Activated CD8-positive, alpha-beta T cell treated with anti-CD3 and anti-CD28 coated beads for 36 hours (primary cell): ENCODE results near the gene ACTN4. TPM values are rescaled to one million over a fixed set of nuclear protein-coding genes. Genes with fewer than 3 reads are reported as not detected.

ENCODE experiments used
- ATAC-seq: fragments of 200-7000 bp; cut with Tn5 transposase; one replicate; pipeline ENCODE4 v1.10.0; 2021; ENCODE audit warnings: mild to moderate bottlenecking, moderate library complexity
- CTCF ChIA-PET: fragments of 350-600 bp; sonication (Branson Sonifier 250); formaldehyde crosslinking; loops from one replicate; lab custom pipeline; 2021; ENCODE audit warnings: antibody characterized with exemption; lab: Charles Lee
- POLR2A ChIA-PET: fragments of 350-600 bp; sonication (Branson Sonifier 250); formaldehyde crosslinking; loops from one replicate; lab custom pipeline; 2021; ENCODE audit warnings: antibody characterized with exemption; lab: Charles Lee
- DNase-seq: peaks from one replicate; pipeline ENCODE4 v3.0.0-alpha.2; 2020
- H3K27ac Mint-ChIP-seq: one replicate; pipeline ENCODE4 v1.8.0; 2021; ENCODE audit warnings: mild to moderate bottlenecking, mixed read lengths
- H3K27me3 Mint-ChIP-seq: one replicate; pipeline ENCODE4 v1.8.0; 2021; ENCODE audit warnings: mixed read lengths
- H3K36me3 Mint-ChIP-seq: one replicate; pipeline ENCODE4 v1.8.0; 2021; ENCODE audit warnings: low read depth, mixed read lengths
- H3K4me1 Mint-ChIP-seq: one replicate; pipeline ENCODE4 v1.8.0; 2021; ENCODE audit warnings: low read depth, mixed read lengths
- H3K4me3 Mint-ChIP-seq: one replicate; pipeline ENCODE4 v1.8.0; 2021; ENCODE audit warnings: mild to moderate bottlenecking, moderate library complexity, mixed read lengths
- H3K9me3 Mint-ChIP-seq: one replicate; pipeline ENCODE4 v1.8.0; 2021; ENCODE audit warnings: mixed read lengths
- intact Hi-C: fragments of 100-400 bp; cut with micrococcal nuclease; formaldehyde crosslinking; loops from one replicate; pipeline ENCODE4 v1.10.0; 2022
- total RNA-seq, 2 experiments: library from RNA; stranded (reverse); gene quantifications; one replicate each; pipeline ENCODE4 v1.2.3, GENCODE V29; 2021
- TF ChIP-seq, protein P1 (sequence below): fragments of 200-600 bp; IDR thresholded peaks from one replicate; pipeline ENCODE4 v1.8.0; 2022; ENCODE audit warnings: antibody characterized with exemption, mild to moderate bottlenecking

The ACTN4 gene
- total RNA-seq, 2 experiments from 2014 or later, result 183 to 189 TPM

DNA sequence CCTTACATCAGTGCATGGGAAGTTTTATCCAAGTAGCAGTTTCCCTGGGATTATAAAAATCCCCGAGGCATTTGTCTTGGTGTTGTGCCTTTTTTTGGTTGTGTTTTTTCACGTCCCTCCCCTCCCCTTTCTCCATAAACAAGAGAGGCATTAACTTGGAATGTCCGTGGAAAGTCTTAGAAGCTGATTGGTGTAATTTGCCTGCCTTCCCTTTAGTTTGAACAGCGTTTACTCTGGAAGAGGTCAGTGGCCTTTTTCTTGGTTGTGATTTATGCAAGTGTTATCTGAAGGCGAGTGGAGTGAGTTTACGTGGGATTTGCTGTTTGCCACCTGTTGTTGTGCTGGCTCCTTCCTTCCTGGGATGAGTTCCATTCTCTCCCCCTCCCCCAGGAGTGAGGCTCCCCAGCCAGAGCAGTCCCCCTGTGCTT is 7.2 kb downstream of the ACTN4 start:
- TF ChIP-seq, protein P1, sequence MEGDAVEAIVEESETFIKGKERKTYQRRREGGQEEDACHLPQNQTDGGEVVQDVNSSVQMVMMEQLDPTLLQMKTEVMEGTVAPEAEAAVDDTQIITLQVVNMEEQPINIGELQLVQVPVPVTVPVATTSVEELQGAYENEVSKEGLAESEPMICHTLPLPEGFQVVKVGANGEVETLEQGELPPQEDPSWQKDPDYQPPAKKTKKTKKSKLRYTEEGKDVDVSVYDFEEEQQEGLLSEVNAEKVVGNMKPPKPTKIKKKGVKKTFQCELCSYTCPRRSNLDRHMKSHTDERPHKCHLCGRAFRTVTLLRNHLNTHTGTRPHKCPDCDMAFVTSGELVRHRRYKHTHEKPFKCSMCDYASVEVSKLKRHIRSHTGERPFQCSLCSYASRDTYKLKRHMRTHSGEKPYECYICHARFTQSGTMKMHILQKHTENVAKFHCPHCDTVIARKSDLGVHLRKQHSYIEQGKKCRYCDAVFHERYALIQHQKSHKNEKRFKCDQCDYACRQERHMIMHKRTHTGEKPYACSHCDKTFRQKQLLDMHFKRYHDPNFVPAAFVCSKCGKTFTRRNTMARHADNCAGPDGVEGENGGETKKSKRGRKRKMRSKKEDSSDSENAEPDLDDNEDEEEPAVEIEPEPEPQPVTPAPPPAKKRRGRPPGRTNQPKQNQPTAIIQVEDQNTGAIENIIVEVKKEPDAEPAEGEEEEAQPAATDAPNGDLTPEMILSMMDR, result no peak
- peaks cover 80% of the 10 kb centered on the region for H3K4me1 Mint-ChIP-seq
- H3K9me3 Mint-ChIP-seq, result no peaks in the 10 kb centered on the region
- H3K27me3 Mint-ChIP-seq, result peaks cover 3% of the 10 kb centered on the region
- intact Hi-C loops, result no loop called here
- ChIA-PET CTCF (interaction anchor here (1.0 to 2.4 kb wide), 2 partner anchors 20 to 276 kb away, joined by 3 to 6 read pairs; partner anchors contain the start of genes MRPS12 and SARS2), POLR2A (no interaction called here)
- no peak for DNase-seq
- peak overlapping the region; percentile 86 for H3K27ac Mint-ChIP-seq
- no peak for ATAC-seq
- H3K36me3 Mint-ChIP-seq, result peaks cover 31% of the 10 kb centered on the region
- H3K4me3 Mint-ChIP-seq, result no peak overlapping the region

DNA sequence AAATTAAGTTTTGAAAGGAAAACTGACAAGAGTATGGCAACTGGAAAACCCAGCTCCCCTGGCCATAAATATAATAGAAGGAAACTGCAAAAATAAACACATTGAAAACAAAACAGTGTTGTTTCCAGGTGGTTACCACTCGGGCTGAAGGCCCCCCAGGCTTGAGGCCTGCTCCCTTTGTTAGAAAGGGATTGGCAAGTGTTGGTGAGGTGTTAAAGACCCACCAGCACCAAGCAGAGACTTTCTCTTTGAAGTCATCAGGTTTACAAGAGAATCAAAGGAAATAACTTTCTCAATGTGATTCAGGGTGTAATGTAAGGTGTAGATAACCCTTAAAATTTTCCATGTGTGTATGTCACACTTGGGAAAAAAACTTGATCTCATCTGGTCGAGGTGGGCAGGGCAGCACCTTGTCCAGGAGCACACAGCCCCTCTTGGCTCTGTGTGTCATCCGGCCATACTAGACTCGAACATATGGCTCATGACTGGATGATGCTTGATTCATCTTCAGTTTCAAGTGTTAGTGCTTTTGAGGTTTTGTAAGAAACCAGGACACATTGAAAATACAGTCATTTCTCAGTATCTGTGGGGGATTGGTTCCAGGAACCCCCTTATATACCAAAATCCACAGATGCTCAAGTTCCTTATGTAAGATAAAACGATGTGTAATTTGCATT is 7.8 kb downstream of the ACTN4 start:
- ChIA-PET POLR2A (no interaction called here), CTCF (interaction anchor here (1.0 to 2.4 kb wide), 5 partner anchors 18 to 275 kb away, joined by 3 to 13 read pairs (median 3); partner anchors contain the start of genes MRPS12 and SARS2)
- Mint-ChIP-seq H3K27me3 (peaks cover 1% of the 10 kb centered on the region), H3K4me3 (peak overlapping the region; percentile 33), H3K27ac (peak overlapping the region; percentile 86), H3K9me3 (no peaks in the 10 kb centered on the region), H3K36me3 (peaks cover 32% of the 10 kb centered on the region), H3K4me1 (peaks cover 74% of the 10 kb centered on the region)
- DNase-seq (peak; percentile 75), ATAC-seq (peak; percentile 85)
- intact Hi-C loops, result no loop called here
- TF ChIP-seq, protein P1, result no peak

DNA sequence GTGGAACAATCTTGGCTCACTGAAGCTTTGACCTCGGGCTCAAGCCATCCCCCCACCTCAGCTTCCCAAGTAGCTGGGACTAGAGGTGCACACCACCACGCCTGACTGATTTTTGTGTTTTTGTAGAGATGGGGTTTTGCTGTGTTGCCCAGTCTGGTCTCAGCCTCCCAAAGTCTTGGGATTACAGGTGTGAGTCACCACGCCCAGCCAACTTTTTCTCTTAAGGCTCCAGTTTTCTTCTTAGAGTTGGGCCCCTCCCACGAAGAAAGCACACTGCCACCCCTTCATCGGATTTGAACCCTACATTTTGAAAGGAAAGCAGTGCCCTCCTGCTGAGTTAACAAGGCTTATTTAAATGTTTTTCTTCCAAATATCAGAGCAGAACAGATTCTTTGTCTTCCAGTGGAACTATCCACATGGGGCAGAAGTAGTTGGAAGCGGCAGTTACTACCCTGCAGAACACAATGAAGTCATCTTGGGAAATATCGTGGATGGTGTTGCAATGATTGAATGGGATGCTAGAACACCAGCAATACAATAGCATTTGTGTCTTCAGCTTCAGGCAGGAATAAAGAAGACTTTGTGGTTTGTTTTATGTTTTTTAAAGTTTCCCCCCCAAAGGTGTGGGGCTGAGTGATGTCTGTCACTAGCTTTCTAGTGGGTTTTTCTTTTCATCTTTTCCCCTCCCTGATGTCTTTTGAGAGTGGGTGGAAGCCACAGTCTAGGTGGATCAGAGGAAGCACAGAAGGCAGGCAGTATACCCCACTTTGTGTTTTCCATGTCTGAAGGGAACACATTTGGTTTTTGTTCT is 8.9 kb downstream of the ACTN4 start:
- TF ChIP-seq, protein P1, result no peak
- peak; percentile 50 for ATAC-seq
- CTCF ChIA-PET, result interaction anchor here (1.0 to 2.4 kb wide), 8 partner anchors 19 to 74 kb away, joined by 3 to 13 read pairs (median 3); no protein-coding TSS in a partner anchor
- intact Hi-C loops, result no loop called here
- Mint-ChIP-seq H3K27me3 (peaks cover 1% of the 10 kb centered on the region), H3K9me3 (no peaks in the 10 kb centered on the region), H3K36me3 (peaks cover 37% of the 10 kb centered on the region), H3K4me3 (peak overlapping the region; percentile 40), H3K4me1 (peaks cover 63% of the 10 kb centered on the region), H3K27ac (peak overlapping the region; percentile 91)
- POLR2A ChIA-PET, result interaction anchor here (1.2 to 2.2 kb wide), 3 partner anchors 10 to 37 kb away, joined by 3 to 7 read pairs (median 3); no protein-coding TSS in a partner anchor
- peak; percentile 62 for DNase-seq

DNA sequence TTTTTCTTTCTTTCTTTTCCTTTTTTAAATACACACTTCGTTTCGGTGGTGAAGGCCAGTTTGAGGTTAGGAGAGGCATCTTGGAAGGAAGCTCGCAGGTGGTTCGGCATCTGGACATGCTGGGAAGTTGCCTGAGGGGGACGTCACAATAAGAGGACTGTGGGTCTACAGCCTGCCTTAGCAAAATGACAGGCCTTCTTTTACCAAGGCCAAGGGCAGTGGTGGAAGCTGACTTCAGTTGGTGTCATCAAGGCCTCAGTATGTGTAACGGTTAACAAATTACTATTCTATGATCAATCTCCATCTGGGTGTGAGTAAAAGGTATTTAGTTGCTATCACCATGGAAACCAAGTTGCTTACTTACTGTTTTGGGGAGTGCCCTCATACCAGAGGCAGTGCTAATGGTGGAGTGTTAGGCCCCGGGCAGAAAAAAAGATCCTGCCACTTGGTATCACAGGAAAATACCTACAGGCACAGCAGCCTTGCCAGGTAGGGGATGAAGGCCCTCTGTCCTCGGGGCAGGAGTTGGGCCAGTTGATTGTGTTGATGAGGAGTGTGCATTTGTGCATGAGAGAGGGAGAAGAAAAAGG is 10.3 kb downstream of the ACTN4 start:
- H3K4me3 Mint-ChIP-seq, result no peak overlapping the region
- H3K27me3 Mint-ChIP-seq, result peaks cover 1% of the 10 kb centered on the region
- ChIA-PET POLR2A (interaction anchor here (1.0 to 2.2 kb wide), 2 partner anchors 24 to 194 kb away, joined by 3 to 7 read pairs; no protein-coding TSS in a partner anchor), CTCF (interaction anchor here (1.0 to 2.4 kb wide), 5 partner anchors 12 to 29 kb away, joined by 3 to 13 read pairs (median 4); no protein-coding TSS in a partner anchor)
- H3K36me3 Mint-ChIP-seq, result peaks cover 37% of the 10 kb centered on the region
- intact Hi-C loops, result no loop called here
- no peaks in the 10 kb centered on the region for H3K9me3 Mint-ChIP-seq
- ATAC-seq (peak; percentile 9), DNase-seq (peak; percentile 26)
- TF ChIP-seq, protein P1, result no peak
- H3K27ac Mint-ChIP-seq, result peak overlapping the region; percentile 73
- H3K4me1 Mint-ChIP-seq, result peaks cover 61% of the 10 kb centered on the region
